NCI-H1105 (cell line): ENCODE measurements around the gene MEIOB.
"Not testable (repeated sequence)": the region's sequence is repeated elsewhere in the genome, so short reads cannot be mapped to it uniquely, and the experiment has no call there.

Source experiments
- DNase-seq: peaks from one replicate; lab custom pipeline; 2025; lab: John Stamatoyannopoulos, UW

MEIOB gene

DNA sequence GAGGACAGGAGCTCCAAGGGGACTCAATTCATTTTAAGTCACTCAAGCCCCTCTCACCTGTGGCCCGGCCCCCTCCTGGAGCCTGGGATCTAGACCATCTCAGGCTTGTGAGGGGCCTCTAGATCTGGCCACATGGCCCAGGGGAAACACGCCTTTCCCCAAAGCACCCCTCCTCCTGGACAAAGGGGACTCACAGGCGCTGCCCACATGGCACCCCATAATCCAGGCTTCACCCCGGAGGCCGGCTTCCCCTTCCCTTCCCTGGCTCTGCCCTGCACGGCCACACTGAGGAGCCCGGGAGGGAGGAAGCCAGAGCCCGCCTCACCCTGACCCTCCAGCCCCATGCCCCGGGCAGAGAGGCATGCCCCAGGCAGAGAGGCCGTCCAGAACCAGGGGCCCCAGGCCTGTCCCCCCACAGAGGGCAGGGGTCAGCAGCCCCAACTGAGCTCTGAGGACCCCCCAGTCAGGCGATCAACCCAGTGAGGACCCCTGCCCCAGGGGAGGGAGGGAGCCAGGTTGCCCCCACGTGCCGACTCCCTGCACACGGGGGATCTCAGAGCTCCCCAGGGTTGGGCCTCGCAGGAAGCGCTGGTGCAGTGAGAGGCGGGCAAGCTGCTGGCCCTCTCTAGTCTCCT lies 35.4 kb upstream of the MEIOB start:
- DNase-seq: no peak

GRCh38 chr16:1906846-1907165 lies 34.8 kb upstream of the MEIOB start:
- no peak for DNase-seq

- no peak for DNase-seq
These were observed 34.3 kb upstream of the MEIOB start for GRCh38 chr16:1906055-1906845.

GRCh38 chr16:1903845-1904840 lies 32.2 kb upstream of the MEIOB start:
- DNase-seq: no peak

GRCh38 chr16:1903220-1903574 lies 31.2 kb upstream of the MEIOB start:
- DNase-seq: no peak

DNA sequence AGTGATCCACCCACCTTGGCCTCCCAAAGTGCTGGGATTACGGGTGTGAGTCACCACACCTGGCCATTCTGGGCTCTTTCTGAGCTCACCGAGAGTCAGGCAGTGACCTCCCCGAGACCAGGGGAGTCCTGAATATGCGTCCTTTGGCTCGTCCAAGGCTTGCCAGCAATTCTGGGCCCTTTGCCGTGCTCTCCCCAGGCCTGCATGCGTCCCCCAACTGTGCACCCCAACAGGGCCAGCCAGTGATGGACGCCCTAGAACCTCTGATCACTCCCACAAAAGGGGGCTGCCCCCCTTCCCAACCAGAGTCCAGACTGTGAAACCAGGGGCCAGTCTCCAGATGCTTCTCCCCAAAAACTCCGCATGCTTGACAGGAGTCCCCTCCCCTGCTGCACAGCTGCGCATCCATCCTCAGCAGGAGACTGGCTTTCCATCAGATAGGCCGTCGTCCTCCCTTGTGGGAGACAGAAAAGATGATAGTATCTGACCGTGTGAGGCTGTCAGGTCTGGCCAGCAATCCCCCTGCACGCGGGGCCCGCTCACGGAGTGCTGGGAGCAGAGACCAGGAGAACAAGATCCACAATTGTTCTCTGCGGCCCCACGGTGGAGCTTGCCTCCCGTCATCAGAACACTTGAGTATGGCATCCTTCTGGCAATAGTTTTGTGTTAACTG lies 30.7 kb upstream of the MEIOB start:
- no peak for DNase-seq

GRCh38 chr16:1900452-1900774 lies 28.4 kb upstream of the MEIOB start:
- DNase-seq: no peak

DNA sequence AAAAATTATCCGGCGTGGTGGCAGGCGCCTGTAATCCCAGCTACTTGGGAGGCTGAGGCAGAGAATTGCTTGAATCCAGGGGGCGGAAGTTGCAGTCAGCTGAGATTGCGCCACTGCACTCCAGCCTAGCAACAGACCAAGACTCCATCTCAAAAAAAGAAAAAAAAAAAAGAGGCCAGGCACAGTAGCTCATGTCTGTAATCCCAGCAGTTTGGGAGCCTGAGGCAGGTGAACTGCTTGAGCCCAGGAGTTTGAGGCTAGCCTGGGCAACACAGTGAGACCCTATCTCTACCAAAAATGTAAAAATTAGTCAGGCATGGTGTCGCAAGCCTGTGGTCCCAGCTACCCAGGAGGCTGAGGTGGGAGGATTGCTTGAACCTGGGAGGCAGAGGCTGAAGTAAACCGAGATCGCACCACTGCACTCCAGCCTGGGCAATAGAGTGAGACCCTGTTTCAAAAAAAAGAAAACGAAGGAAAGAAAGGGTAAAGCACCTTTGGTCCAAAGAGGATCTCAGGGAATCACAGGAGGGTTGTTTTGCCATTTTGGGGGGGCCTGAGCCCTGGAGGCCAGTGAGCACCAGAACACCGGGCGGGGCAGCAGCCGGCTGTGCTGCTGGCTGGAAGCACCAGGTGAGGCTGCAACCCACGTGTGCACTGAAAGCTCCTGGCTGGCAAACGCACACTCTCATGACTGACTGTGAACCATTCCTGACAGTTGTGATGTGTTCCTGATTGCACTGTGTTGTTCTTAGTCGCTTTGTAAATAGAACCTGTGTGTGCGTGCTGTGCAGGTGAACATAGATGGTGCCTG lies 27.9 kb upstream of the MEIOB start:
- DNase-seq: no peak

- not testable (repeated sequence) for DNase-seq
These were observed 25.7 kb upstream of the MEIOB start for GRCh38 chr16:1897692-1898091.

DNA sequence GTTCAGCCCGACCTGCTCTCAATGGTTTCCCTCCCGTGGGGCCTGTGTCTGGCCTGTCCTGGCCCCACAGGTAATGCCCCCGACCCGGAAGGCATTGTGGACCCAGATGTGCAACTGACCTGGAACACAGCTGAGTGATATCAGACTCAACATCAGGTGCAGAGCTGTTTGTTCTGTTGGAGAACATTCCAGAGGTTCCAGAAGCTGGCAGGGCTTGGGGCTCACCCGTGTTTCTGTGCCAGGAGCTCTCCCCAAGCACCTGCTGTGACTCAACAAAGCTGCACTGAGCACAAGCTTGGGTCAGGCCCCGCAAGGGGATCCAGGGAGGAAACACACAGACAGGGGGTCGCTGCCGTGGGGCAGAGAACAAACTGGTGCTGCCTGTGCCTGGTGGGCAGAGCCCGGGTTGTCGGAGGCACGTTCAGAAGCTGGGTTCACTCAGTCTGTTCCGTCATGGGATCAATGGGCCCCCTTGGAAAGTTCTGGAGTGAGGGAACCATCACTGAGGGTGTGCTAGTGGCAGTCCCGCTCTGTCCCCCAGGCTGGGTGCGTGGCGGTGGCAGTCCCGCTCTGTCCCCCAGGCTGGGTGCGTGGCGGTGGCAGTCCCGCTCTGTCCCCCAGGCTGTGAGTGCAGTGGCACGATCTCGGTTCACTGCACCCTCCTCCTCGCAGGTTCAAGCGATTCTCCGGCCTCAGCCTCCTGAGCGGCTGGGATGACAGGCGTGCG lies 24.1 kb upstream of the MEIOB start:
- DNase-seq: no peak

DNA sequence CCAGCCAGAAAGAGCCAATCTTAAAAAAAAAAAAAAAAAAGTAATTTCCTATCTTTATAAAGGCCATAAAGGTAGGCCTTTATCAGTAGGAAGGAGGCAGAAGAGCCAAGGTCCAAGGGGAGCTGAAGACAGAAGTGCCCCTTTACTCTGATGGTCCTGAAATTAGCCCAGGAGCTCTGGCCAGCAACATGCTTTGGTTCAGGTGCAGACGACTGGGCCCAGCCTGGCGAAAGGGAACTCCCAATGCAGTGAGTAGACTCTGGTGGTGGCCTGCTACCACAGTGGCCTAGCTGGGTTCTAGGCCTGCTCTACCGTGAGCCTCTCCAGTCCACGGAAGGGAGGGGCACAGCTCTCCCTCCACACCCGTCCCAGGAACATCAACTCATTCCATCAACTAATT lies 23.1 kb upstream of the MEIOB start:
- DNase-seq: no peak

- no peak for DNase-seq
These were observed 18.7 kb upstream of the MEIOB start for GRCh38 chr16:1890708-1891050.

DNA sequence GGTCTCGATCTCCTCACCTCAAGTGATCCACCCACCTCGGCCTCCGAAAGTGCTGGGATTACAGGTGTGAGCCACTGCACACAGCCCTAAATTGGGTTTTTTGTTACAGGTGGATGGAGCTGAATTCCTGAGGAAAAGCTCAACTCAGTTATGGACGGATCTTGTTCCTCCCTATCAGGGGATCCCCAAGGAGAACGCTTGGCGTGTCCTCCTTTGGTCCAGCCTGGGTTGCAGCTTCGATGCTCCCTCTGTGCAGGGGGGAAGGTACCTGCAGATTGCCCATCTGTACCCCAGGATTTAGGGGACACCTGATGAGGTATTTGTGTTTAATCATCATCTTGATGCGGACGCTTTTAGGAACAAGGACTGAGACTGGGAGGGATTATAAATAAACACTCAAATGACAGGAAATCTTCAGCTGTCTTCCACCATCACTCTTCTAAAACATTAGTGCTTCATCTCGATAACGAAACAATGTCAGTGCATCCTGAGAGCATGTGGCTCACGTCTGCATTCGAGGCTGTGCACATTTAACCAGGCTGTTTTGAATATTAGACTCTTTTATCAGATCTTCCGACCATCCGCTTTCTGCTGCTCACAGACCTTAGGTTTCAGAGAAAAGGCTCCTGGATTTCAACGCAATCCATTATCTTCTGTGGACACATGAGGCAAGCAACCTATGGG lies 18.2 kb upstream of the MEIOB start:
- no peak for DNase-seq

DNA sequence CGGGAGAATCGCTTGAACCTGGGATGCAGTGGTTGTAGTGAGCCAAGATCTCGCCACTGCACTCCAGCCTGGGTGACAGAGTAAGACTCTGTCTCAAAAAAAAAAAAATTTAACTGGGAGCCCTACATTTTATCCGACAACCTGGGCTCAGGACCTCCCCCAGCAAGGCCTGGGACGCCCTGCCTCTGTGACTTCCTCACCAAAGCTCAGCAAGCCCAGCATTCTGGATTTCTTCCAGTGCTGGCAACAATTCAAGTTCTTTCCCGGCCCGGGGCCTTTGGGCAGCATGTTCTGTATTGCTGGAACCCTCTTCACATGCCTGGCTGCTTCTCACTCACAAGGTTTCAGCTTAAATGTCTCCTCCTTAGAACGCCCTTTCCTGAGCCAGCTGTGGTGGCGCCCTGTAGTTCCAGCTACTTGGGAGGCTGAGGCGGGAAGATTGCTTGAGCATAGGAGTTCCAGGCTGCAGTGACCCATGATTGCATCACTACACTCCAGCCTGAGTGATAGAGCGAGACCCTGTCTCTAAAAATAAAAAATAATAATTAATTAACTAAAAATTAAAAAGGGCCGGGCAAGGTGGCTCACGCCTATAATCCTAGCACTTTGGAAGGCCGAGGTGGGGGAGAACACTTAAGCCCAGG lies 15.9 kb upstream of the MEIOB start:
- DNase-seq: no peak

- no peak for DNase-seq
These were observed 12.9 kb upstream of the MEIOB start for GRCh38 chr16:1884889-1885288.

- DNase-seq: no peak
These were observed 12.3 kb upstream of the MEIOB start for GRCh38 chr16:1884155-1884760.

DNA sequence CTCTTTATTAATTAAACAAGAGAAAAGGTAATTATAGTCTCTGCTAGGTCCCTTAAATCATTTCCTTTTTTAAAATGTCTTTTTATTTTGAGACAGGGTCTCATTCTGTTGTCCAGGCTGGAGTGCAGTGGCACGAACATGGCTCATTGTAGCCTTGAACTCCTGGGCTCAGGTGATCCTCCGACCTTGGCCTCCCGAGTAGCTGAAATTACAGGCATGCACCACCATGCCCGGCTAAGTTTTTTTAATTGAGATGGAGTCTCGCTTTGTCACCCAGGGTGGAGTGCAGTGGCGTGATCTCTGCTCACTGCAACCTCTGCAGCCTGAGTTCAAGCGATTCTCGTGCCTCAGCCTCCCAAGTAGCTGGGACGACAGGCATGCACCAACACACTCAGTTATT lies 9.2 kb upstream of the MEIOB start:
- DNase-seq: not testable (repeated sequence)

GRCh38 chr16:1879477-1879876 lies 7.5 kb upstream of the MEIOB start:
- DNase-seq: no peak

DNA sequence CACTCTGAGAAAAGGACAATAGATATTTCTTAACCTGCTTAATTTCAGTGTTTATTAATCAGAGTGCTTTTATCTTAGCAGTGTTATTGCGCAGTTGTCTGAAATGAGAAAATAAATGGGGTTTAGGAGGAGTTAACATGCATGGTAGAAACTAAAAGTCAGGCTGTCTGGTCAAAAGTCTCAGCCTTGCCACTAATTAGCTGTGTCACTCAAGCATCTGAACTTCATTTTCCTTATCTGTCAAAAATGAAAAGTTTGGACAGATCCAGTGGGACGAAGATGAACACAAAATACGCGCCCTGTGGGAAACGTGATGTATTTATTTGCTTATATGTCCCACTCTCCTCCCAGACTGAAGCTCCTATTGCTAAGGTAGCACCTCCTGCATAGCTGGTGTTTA lies 6.3 kb upstream of the MEIOB start:
- DNase-seq: no peak
